ENCODE data around the gene NOPCHAP1. TPM values are rescaled to one million over a fixed set of nuclear protein-coding genes. Genes with fewer than 3 reads are reported as not detected.
"Not testable (repeated sequence)": the region's sequence is repeated elsewhere in the genome, so short reads cannot be mapped to it uniquely, and the experiment has no call there.

The NOPCHAP1 gene
- polyA plus RNA-seq, 2 donors, result 7.8 to 8.2 TPM

- no peaks in the 10 kb centered on the region for H3K4me1 ChIP-seq (ENCODE audit: control insufficient read depth in 2 of 2, insufficient read depth in 2 of 2, low read length in 1 of 2)
- H3K36me3 ChIP-seq (ENCODE audit: control insufficient read depth in 2 of 2, insufficient read depth in 2 of 2, low read length in 1 of 2), result no peaks in the 10 kb centered on the region
- H3K4me3 ChIP-seq (ENCODE audit: low read depth in 1 of 2, low read length in 2 of 2), result no peak overlapping the region
- 82 to 85% methylated on average over 8 of the region's 8 CpGs for WGBS, 2 donors
- no peaks in the 10 kb centered on the region for H3K27me3 ChIP-seq (ENCODE audit: control insufficient read depth in 1 of 2, insufficient read depth in 2 of 2, low read length in 2 of 2)
- H3K27ac ChIP-seq (ENCODE audit: low read depth in 2 of 2, low read length in 1 of 2), result no peak overlapping the region
- no peaks in the 10 kb centered on the region for H3K9me3 ChIP-seq (ENCODE audit: control insufficient read depth in 2 of 2, insufficient read depth in 1 of 2, low read depth in 1 of 2, low read length in 1 of 2)
These were observed 9.4 kb upstream of the NOPCHAP1 start for GRCh38 chr12:104976703-104977102.

DNA sequence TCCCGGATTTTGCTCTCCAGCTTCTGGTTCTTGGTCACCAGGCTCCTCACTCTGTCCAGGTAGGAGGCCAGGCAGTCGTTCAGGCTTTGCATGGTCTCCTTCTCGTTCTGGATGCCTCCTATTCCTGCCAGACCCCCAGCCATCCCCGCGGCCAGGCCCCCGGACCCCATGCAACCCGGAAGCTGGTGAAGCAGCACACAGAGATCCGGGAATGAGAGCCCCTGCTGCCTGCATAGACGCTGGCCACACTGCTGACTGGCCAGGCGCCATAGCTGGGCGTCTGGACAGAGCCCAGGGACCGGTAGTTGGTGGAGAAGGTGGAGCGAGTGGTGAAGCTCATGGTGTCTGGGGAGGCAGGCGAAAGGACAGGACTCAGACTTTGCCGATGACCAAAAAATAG lies 8.4 kb upstream of the NOPCHAP1 start:
- H3K27ac ChIP-seq (ENCODE audit: low read depth in 2 of 2, low read length in 1 of 2); H3K36me3 ChIP-seq (ENCODE audit: control insufficient read depth in 2 of 2, insufficient read depth in 2 of 2, low read length in 1 of 2); H3K4me1 ChIP-seq (ENCODE audit: control insufficient read depth in 2 of 2, insufficient read depth in 2 of 2, low read length in 1 of 2); H3K4me3 ChIP-seq (ENCODE audit: low read depth in 1 of 2, low read length in 2 of 2); H3K9me3 ChIP-seq (ENCODE audit: control insufficient read depth in 2 of 2, insufficient read depth in 1 of 2, low read depth in 1 of 2, low read length in 1 of 2); H3K27me3 ChIP-seq (ENCODE audit: control insufficient read depth in 1 of 2, insufficient read depth in 2 of 2, low read length in 2 of 2): not testable (repeated sequence)
- WGBS, 2 donors, result 94 to 95% methylated on average over 15 of the region's 15 CpGs

DNA sequence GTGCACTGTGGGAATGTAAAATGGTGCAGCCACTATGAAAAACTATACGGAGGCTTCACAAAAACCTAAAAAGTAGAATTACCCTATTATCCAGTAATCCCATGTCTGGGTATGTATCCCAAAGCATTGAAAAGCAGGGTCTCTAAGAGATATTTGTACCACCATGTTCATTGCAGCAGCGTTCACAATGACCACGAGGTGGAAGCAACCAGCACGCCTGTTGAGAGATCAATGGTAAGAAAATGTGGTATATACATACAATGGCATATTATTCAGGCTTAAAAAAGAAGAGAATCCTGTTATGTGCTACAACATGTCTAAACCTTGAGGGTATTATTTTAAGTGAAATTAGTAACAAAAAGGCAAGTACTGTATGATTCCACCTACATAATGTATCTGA lies 910 bp upstream of the NOPCHAP1 start:
- H3K4me1 ChIP-seq (ENCODE audit: control insufficient read depth in 2 of 2, insufficient read depth in 2 of 2, low read length in 1 of 2), result no peaks in the 10 kb centered on the region
- peak overlapping the region in 1 of 2 donors; percentile 99 for H3K4me3 ChIP-seq (ENCODE audit: low read depth in 1 of 2, low read length in 2 of 2)
- no peak overlapping the region for H3K27ac ChIP-seq (ENCODE audit: low read depth in 2 of 2, low read length in 1 of 2)
- WGBS, 2 donors, result 75 to 78% methylated on average over 4 of the region's 4 CpGs
- H3K36me3 ChIP-seq (ENCODE audit: control insufficient read depth in 2 of 2, insufficient read depth in 2 of 2, low read length in 1 of 2), result no peaks in the 10 kb centered on the region
- H3K27me3 ChIP-seq (ENCODE audit: control insufficient read depth in 1 of 2, insufficient read depth in 2 of 2, low read length in 2 of 2), result no peaks in the 10 kb centered on the region
- H3K9me3 ChIP-seq (ENCODE audit: control insufficient read depth in 2 of 2, insufficient read depth in 1 of 2, low read depth in 1 of 2, low read length in 1 of 2), result no peaks in the 10 kb centered on the region

- 92 to 94% methylated on average over 4 of the region's 4 CpGs for WGBS, 2 donors
- no peaks in the 10 kb centered on the region for H3K4me1 ChIP-seq (ENCODE audit: control insufficient read depth in 2 of 2, insufficient read depth in 2 of 2, low read length in 1 of 2)
- H3K4me3 ChIP-seq (ENCODE audit: low read depth in 1 of 2, low read length in 2 of 2), result no peak overlapping the region
- no peak overlapping the region for H3K27ac ChIP-seq (ENCODE audit: low read depth in 2 of 2, low read length in 1 of 2)
- H3K36me3 ChIP-seq (ENCODE audit: control insufficient read depth in 2 of 2, insufficient read depth in 2 of 2, low read length in 1 of 2), result peaks cover 6% of the 10 kb centered on the region in 2 donors
- no peaks in the 10 kb centered on the region for H3K9me3 ChIP-seq (ENCODE audit: control insufficient read depth in 2 of 2, insufficient read depth in 1 of 2, low read depth in 1 of 2, low read length in 1 of 2)
- H3K27me3 ChIP-seq (ENCODE audit: control insufficient read depth in 1 of 2, insufficient read depth in 2 of 2, low read length in 2 of 2), result no peaks in the 10 kb centered on the region
These were observed 4.8 kb downstream of the NOPCHAP1 start for GRCh38 chr12:104990950-104991349.

- Histone ChIP-seq H3K27ac (ENCODE audit: low read depth in 2 of 2, low read length in 1 of 2) (no peak overlapping the region), H3K9me3 (ENCODE audit: control insufficient read depth in 2 of 2, insufficient read depth in 1 of 2, low read depth in 1 of 2, low read length in 1 of 2) (no peaks in the 10 kb centered on the region), H3K27me3 (ENCODE audit: control insufficient read depth in 1 of 2, insufficient read depth in 2 of 2, low read length in 2 of 2) (no peaks in the 10 kb centered on the region), H3K36me3 (ENCODE audit: control insufficient read depth in 2 of 2, insufficient read depth in 2 of 2, low read length in 1 of 2) (peaks cover 6% of the 10 kb centered on the region in 2 donors), H3K4me3 (ENCODE audit: low read depth in 1 of 2, low read length in 2 of 2) (no peak overlapping the region), H3K4me1 (ENCODE audit: control insufficient read depth in 2 of 2, insufficient read depth in 2 of 2, low read length in 1 of 2) (no peaks in the 10 kb centered on the region)
- 72 to 73% methylated on average over 3 of the region's 3 CpGs for WGBS, 2 donors
These were observed 5.5 kb downstream of the NOPCHAP1 start for GRCh38 chr12:104991565-104992128.

GRCh38 chr12:104994336-104994735 lies 8.2 kb downstream of the NOPCHAP1 start:
- WGBS, 2 donors, result 82 to 84% methylated on average over 3 of the region's 3 CpGs
- Histone ChIP-seq H3K4me3 (ENCODE audit: low read depth in 1 of 2, low read length in 2 of 2) (no peak overlapping the region), H3K36me3 (ENCODE audit: control insufficient read depth in 2 of 2, insufficient read depth in 2 of 2, low read length in 1 of 2) (peaks cover 9 to 13% of the 10 kb centered on the region in 2 donors), H3K4me1 (ENCODE audit: control insufficient read depth in 2 of 2, insufficient read depth in 2 of 2, low read length in 1 of 2) (peaks cover 0 to 5% of the 10 kb centered on the region in 2 donors), H3K9me3 (ENCODE audit: control insufficient read depth in 2 of 2, insufficient read depth in 1 of 2, low read depth in 1 of 2, low read length in 1 of 2) (no peaks in the 10 kb centered on the region), H3K27ac (ENCODE audit: low read depth in 2 of 2, low read length in 1 of 2) (no peak overlapping the region), H3K27me3 (ENCODE audit: control insufficient read depth in 1 of 2, insufficient read depth in 2 of 2, low read length in 2 of 2) (no peaks in the 10 kb centered on the region)

DNA sequence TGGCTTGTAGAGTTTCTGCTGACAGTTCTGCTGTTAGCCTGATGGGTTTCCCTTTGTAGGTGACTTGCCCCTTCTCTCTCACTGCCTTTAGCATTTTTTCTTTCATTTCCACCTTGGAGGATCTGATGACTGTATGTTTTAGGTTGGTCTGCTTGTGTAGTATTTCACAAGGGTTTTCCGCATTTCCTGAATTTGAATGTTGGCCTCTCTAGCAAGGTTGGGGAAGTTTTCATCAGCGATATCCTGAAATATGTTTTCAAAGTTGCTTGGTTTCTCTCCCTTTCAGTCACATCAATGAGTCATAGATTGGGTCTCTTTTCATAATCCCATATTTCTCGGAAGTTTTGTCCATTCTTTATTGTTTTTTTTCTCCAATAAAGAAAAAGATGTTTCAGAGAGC lies 11.4 kb downstream of the NOPCHAP1 start:
- Histone ChIP-seq H3K9me3 (ENCODE audit: control insufficient read depth in 2 of 2, insufficient read depth in 1 of 2, low read depth in 1 of 2, low read length in 1 of 2) (no peaks in the 10 kb centered on the region), H3K4me3 (ENCODE audit: low read depth in 1 of 2, low read length in 2 of 2) (no peak overlapping the region), H3K27me3 (ENCODE audit: control insufficient read depth in 1 of 2, insufficient read depth in 2 of 2, low read length in 2 of 2) (no peaks in the 10 kb centered on the region), H3K27ac (ENCODE audit: low read depth in 2 of 2, low read length in 1 of 2) (no peak overlapping the region), H3K36me3 (ENCODE audit: control insufficient read depth in 2 of 2, insufficient read depth in 2 of 2, low read length in 1 of 2) (peaks cover 7 to 13% of the 10 kb centered on the region in 2 donors), H3K4me1 (ENCODE audit: control insufficient read depth in 2 of 2, insufficient read depth in 2 of 2, low read length in 1 of 2) (peaks cover 0 to 5% of the 10 kb centered on the region in 2 donors)
- WGBS, 2 donors, result 90% methylated on average over 3 of the region's 3 CpGs

DNA sequence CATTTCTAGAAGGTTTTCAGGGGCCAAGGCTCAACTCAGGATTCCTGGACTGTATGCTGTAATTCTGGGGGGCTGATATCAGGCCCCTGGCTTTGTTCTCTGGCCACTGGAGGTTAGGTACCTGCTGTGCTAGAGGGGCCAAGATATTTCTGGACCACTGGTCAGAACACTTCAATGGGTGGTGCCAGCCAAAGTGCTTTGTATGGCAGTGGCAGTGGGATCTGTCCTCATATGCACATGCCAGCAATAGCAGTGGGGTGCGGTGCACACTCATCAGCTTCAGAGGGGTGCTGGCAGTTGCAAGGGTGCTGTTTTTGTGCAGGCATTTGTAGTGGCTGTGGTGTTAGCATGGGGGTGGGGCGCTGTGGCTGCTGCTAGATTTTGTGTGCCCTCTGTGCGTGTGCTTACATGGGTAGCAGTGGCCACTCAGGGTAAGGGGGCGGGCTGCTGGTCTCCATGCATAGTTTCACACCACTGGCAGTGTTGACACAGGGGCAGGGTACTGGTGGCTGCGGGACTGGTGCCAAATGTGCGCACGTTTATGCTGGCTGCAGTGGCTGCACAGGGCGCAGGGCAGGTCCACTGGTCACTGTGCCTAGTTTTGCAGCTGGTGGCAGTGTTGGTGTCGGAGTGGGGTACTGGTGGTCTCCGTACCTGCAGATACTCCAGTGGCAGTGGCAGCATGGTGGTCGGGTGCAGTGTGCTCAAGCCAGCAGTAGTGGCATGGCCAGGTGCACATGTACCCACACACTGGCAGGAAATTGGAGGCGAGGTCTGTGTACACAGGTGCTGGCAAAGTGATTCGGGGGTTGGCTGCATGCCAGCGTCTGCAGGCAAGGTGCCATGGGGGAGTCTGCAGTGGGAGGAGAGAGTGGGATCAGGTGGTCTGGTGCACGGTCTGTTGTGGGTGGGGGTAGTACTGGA lies 12.6 kb downstream of the NOPCHAP1 start:
- Histone ChIP-seq H3K36me3 (ENCODE audit: control insufficient read depth in 2 of 2, insufficient read depth in 2 of 2, low read length in 1 of 2) (peaks cover 7 to 10% of the 10 kb centered on the region in 2 donors), H3K27me3 (ENCODE audit: control insufficient read depth in 1 of 2, insufficient read depth in 2 of 2, low read length in 2 of 2) (no peaks in the 10 kb centered on the region), H3K27ac (ENCODE audit: low read depth in 2 of 2, low read length in 1 of 2) (no peak overlapping the region), H3K4me1 (ENCODE audit: control insufficient read depth in 2 of 2, insufficient read depth in 2 of 2, low read length in 1 of 2) (peaks cover 0 to 5% of the 10 kb centered on the region in 2 donors), H3K9me3 (ENCODE audit: control insufficient read depth in 2 of 2, insufficient read depth in 1 of 2, low read depth in 1 of 2, low read length in 1 of 2) (no peaks in the 10 kb centered on the region), H3K4me3 (ENCODE audit: low read depth in 1 of 2, low read length in 2 of 2) (no peak overlapping the region)
- 55 to 78% methylated on average over 15 of the region's 15 CpGs for WGBS, 2 donors

- Histone ChIP-seq H3K9me3 (ENCODE audit: control insufficient read depth in 2 of 2, insufficient read depth in 1 of 2, low read depth in 1 of 2, low read length in 1 of 2) (no peaks in the 10 kb centered on the region), H3K27me3 (ENCODE audit: control insufficient read depth in 1 of 2, insufficient read depth in 2 of 2, low read length in 2 of 2) (no peaks in the 10 kb centered on the region), H3K4me1 (ENCODE audit: control insufficient read depth in 2 of 2, insufficient read depth in 2 of 2, low read length in 1 of 2) (peaks cover 0 to 5% of the 10 kb centered on the region in 2 donors), H3K4me3 (ENCODE audit: low read depth in 1 of 2, low read length in 2 of 2) (no peak overlapping the region), H3K36me3 (ENCODE audit: control insufficient read depth in 2 of 2, insufficient read depth in 2 of 2, low read length in 1 of 2) (peaks cover 6 to 10% of the 10 kb centered on the region in 2 donors), H3K27ac (ENCODE audit: low read depth in 2 of 2, low read length in 1 of 2) (no peak overlapping the region)
- WGBS, 2 donors, result 72 to 79% methylated on average over 7 of the region's 7 CpGs
These were observed 13.2 kb downstream of the NOPCHAP1 start for GRCh38 chr12:104999347-104999685.

GRCh38 chr12:105001476-105001875 lies 15.4 kb downstream of the NOPCHAP1 start:
- Histone ChIP-seq H3K4me3 (ENCODE audit: low read depth in 1 of 2, low read length in 2 of 2) (no peak overlapping the region), H3K36me3 (ENCODE audit: control insufficient read depth in 2 of 2, insufficient read depth in 2 of 2, low read length in 1 of 2) (peaks cover 5 to 7% of the 10 kb centered on the region in 2 donors), H3K27ac (ENCODE audit: low read depth in 2 of 2, low read length in 1 of 2) (no peak overlapping the region), H3K4me1 (ENCODE audit: control insufficient read depth in 2 of 2, insufficient read depth in 2 of 2, low read length in 1 of 2) (peaks cover 0 to 5% of the 10 kb centered on the region in 2 donors), H3K9me3 (ENCODE audit: control insufficient read depth in 2 of 2, insufficient read depth in 1 of 2, low read depth in 1 of 2, low read length in 1 of 2) (no peaks in the 10 kb centered on the region), H3K27me3 (ENCODE audit: control insufficient read depth in 1 of 2, insufficient read depth in 2 of 2, low read length in 2 of 2) (no peaks in the 10 kb centered on the region)
